ENCODE results near the gene KBTBD2. TPM values are rescaled to one million over a fixed set of nuclear protein-coding genes. Genes with fewer than 3 reads are reported as not detected.

The KBTBD2 gene
- total RNA-seq, 1 experiment from 2014 or later: 56.7 TPM

DNA sequence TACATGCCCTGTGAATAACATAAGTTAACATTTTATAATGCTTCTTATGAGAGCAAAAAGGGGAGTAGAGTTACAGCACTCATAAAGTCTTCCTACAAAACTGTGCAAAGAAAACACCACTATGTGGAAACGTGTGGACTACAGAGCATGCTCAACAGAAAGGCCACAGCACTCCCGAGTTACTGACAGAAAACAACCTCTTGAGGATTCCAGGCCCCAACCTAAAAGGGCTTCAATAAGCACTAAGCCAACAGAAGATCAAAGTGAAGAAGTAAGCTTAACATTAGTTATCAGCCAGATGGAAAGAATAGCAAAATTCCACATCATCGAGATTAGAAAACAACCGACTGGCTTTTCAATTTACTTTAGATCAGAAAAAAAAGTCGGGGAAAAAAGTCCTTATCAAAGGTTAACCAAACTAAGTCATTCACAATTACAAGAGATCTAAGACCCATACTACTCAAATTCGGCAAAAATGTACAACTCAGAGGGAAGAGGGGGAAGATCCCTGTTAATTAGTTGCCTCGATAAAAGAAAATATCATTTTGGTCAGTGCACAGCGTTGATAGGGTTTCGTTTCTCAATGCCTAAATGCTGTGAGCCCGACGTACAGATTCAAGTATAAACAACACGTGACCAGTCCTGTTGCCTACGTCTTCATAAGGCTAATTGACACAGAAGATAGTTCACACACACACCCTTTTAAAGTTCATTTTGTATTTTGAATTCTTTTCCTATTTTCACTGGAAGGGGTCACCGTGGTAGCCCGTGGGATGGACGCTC is 1.4 kb downstream of the KBTBD2 start:
- intact Hi-C loops (cut with micrococcal nuclease; ENCODE audit: unreplicated experiment): loop anchor here (5.0 kb wide), 2 partner anchors 152 to 393 kb away; partner anchors contain the start of gene AVL9
- Histone ChIP-seq H3K4me3 (peak overlapping the region; percentile 73), H4K20me1 (ENCODE audit: insufficient read depth) (peaks cover 43% of the 10 kb centered on the region), H3K36me3 (ENCODE audit: low read depth) (0 out of 2 replicates have a peak, but pooled peaks cover 4% of the 10 kb centered on the region), H3K9me3 (ENCODE audit: insufficient read depth, low read depth) (no peaks in the 10 kb centered on the region), H3K4me2 (peak overlapping the region; percentile 80), H3K4me1 (replicated peaks; ENCODE audit: insufficient read depth) (peaks cover 35% of the 10 kb centered on the region), H3K9me2 (ENCODE audit: insufficient read depth) (no peaks in the 10 kb centered on the region), H3K27me3 (ENCODE audit: insufficient read depth, low read depth) (no peaks in the 10 kb centered on the region), H2AFZ (peak overlapping the region; percentile 86), H3K79me2 (ENCODE audit: low read depth) (peaks cover 58% of the 10 kb centered on the region), H3K27ac (peak overlapping the region; percentile 78), H3F3A (ENCODE audit: insufficient read depth, low read depth) (peaks cover 38% of the 10 kb centered on the region; the same call in 1 of the 2 replicates)
- CTCF ChIA-PET: interaction anchor here (0.6 kb wide), 1 partner anchor 1527 kb away, joined by 6 read pairs; no protein-coding TSS in a partner anchor
- DNase-seq: peak; percentile 20 to 69
- POLR2A ChIA-PET (ENCODE audit: unreplicated experiment): interaction anchor here (0.6 to 0.8 kb wide), 3 partner anchors 18 to 172 kb away, joined by 4 to 11 read pairs (median 8); partner anchors contain the start of gene NT5C3A
- TSS peak; percentile 45 for BruUV-seq (replicated peaks)
- TF ChIP-seq EZH2 (IDR thresholded peaks at IDR 0.05; ENCODE audit: low read depth) (no peak), CTCF (conservative IDR thresholded peaks at IDR 0.05) (no peak)

DNA sequence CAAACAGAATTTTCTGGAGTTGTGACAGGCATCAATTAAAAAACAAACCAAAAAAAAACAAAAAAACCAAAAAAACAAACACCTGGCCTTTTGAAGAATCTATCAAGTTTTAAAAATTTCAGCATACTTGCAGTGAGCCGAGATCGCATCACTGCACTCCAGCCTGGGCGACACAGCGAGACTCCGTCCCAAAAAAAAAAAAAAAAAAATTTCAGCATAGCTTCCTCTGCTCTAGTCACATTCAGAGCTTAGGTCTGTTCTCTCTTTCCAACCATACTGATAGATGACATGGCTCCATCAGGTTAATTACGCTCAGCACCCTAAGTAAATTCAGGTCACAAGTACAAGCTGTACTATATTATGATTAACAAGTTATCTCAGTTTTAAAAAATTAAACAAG is 3.1 kb downstream of the KBTBD2 start:
- POLR2A ChIA-PET (ENCODE audit: unreplicated experiment): no interaction called here
- CTCF ChIA-PET: interaction anchor here (0.6 kb wide), 1 partner anchor 18 kb away, joined by 6 read pairs; no protein-coding TSS in a partner anchor
- Histone ChIP-seq H3F3A (ENCODE audit: insufficient read depth, low read depth) (peaks cover 28% of the 10 kb centered on the region; the same call in 1 of the 2 replicates), H3K4me2 (0 out of 2 replicates have a peak overlapping the region, but pooled peaks have one; percentile 9), H2AFZ (no peak overlapping the region), H4K20me1 (ENCODE audit: insufficient read depth) (peaks cover 55% of the 10 kb centered on the region), H3K79me2 (ENCODE audit: low read depth) (peaks cover 74% of the 10 kb centered on the region), H3K9me3 (ENCODE audit: insufficient read depth, low read depth) (no peaks in the 10 kb centered on the region), H3K4me1 (replicated peaks; ENCODE audit: insufficient read depth) (peaks cover 26% of the 10 kb centered on the region), H3K27me3 (ENCODE audit: insufficient read depth, low read depth) (no peaks in the 10 kb centered on the region), H3K27ac (no peak overlapping the region), H3K4me3 (no peak overlapping the region), H3K9me2 (ENCODE audit: insufficient read depth) (no peaks in the 10 kb centered on the region), H3K36me3 (ENCODE audit: low read depth) (0 out of 2 replicates have a peak, but pooled peaks cover 4% of the 10 kb centered on the region)
- no peak for DNase-seq
- TF ChIP-seq CTCF (conservative IDR thresholded peaks at IDR 0.05) (no peak), EZH2 (IDR thresholded peaks at IDR 0.05; ENCODE audit: low read depth) (no peak)
- BruUV-seq (replicated peaks): no TSS peak
- intact Hi-C loops (cut with micrococcal nuclease; ENCODE audit: unreplicated experiment): no loop called here

DNA sequence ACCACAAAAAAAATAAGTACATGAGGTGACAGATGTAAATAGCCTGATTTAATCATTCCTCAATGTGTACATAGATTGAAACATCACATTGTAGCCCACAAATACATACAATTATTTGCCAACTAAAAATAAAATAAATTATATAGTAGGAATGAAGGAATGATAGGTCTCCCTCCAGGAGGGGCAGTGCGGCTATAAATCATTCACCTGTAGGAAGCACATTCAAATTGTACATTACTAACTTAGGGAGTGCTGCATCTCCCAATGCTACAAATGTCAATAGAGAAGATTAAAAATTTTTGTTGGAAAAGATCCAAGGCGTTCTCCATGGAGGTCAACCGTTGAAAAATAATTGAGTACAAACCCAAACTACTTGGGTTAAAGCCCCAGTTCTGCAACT is 4.2 kb downstream of the KBTBD2 start:
- no peak overlapping the region for H3K27ac ChIP-seq
- no TSS peak for BruUV-seq (replicated peaks)
- no peaks in the 10 kb centered on the region for H3K9me2 ChIP-seq (ENCODE audit: insufficient read depth)
- DNase-seq: no peak
- ChIA-PET POLR2A (ENCODE audit: unreplicated experiment) (no interaction called here), CTCF (no interaction called here)
- no peaks in the 10 kb centered on the region for H3K9me3 ChIP-seq (ENCODE audit: insufficient read depth, low read depth)
- H3K36me3 ChIP-seq (ENCODE audit: low read depth): 0 out of 2 replicates have a peak, but pooled peaks cover 4% of the 10 kb centered on the region
- intact Hi-C loops (cut with micrococcal nuclease; ENCODE audit: unreplicated experiment): no loop called here
- no peak overlapping the region for H3K4me3 ChIP-seq
- H3K27me3 ChIP-seq (ENCODE audit: insufficient read depth, low read depth): no peaks in the 10 kb centered on the region
- peaks cover 85% of the 10 kb centered on the region for H3K79me2 ChIP-seq (ENCODE audit: low read depth)
- H4K20me1 ChIP-seq (ENCODE audit: insufficient read depth): peaks cover 63% of the 10 kb centered on the region
- H3F3A ChIP-seq (ENCODE audit: insufficient read depth, low read depth): peaks cover 17% of the 10 kb centered on the region; the same call in 1 of the 2 replicates
- H3K4me1 ChIP-seq (replicated peaks; ENCODE audit: insufficient read depth): peaks cover 19% of the 10 kb centered on the region
- no peak overlapping the region for H2AFZ ChIP-seq
- H3K4me2 ChIP-seq: no peak overlapping the region
- TF ChIP-seq CTCF (conservative IDR thresholded peaks at IDR 0.05): no peak
- TF ChIP-seq EZH2 (IDR thresholded peaks at IDR 0.05; ENCODE audit: low read depth): no peak
